GM21723 (cell line): ENCODE results near the gene MLST8.
"Not testable (repeated sequence)": the region's sequence is repeated elsewhere in the genome, so short reads cannot be mapped to it uniquely, and the experiment has no call there.

Source experiments
- ATAC-seq: cut with Tn5 transposase; IDR thresholded peaks from one replicate; pipeline ENCODE4 v1.9.1; 2021; ENCODE audit warnings: mild to moderate bottlenecking, moderate library complexity; ENCODE audit not compliant: unreplicated experiment

MLST8 gene

DNA sequence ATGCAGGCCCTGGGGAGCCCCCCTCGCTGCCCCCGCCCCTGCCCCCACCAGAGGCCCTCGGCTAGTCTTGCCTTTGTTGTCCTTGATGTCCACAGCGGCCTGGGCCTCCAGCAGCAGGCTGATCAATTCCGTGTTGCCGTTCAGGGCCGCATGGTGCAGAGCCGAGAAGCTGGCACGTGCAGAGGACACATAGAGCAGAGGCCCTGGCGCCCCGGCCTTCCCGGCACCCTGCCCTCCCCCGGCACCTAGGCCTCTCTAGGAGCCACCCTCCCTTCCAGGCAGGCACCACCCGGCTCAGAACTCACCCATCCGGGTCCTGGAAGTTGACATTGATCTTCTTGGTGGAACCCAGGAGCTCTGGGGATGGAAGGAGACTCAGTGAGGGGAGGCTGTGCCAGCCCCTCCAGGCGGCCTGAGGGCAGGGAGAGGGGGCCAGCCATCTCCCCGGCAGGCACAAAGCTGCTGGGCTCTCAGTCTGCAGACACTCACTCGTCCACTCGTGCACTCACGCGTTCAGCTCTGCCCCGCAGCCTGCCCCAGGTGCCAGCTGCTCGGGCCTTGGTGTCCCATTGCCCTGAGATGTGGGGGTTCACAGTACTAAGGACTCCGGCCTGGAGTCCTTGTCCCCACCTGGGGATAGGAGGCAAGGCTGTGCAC, 15.1 kb upstream of the MLST8 start:
- ATAC-seq = no peak

DNA sequence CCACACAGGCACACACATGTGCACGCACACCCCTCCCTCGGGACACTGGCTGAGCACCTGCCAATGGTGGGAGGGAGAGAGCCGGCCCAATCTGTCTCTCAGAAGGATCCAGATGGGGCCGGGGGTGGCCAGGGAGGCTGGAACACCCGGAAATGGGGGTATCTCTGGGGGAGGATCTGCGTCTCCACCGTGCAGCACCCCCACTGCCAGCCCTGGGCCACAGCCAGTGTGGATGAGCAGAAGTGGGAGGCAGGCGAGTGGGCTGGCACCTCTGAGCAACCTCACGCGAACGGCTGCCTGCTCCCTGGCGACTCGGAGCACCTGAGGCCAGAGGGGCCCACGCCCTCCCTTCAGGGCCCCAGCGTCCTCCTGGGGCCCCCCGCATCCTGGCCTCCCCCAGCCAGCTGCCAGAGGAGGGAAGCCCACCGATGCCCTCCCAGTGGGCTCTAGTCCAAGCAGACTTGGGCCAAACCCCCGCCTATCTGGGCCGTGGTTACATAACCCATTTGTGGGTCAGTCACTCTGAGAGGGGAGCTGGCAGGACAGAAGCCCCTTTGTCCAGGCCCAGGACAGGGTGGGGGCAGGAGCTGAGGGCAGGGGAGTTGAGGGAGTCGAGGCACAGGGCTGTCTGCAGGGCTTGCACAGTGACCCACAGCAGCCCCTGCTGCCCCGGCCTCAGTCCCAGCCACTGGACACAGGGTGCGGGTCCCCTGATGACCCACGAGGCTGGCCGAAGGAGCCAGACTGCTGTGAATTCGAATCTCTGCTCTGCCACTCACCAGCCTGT, 14.4 kb upstream of the MLST8 start:
- ATAC-seq = no peak

DNA sequence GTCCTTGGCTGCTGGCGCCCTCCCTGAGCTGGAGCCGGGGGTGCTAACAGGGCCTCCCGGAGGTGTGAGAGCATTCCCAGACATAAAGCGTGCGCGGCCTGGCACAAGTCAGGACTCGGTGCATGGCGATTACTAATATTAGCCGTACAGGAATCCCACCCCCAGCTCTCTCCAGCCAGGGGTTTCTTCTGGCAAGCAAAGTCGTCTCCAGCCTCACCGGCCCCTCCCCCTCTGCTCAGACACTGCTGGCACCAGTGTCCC, 13.9 kb upstream of the MLST8 start:
- no peak for ATAC-seq

DNA sequence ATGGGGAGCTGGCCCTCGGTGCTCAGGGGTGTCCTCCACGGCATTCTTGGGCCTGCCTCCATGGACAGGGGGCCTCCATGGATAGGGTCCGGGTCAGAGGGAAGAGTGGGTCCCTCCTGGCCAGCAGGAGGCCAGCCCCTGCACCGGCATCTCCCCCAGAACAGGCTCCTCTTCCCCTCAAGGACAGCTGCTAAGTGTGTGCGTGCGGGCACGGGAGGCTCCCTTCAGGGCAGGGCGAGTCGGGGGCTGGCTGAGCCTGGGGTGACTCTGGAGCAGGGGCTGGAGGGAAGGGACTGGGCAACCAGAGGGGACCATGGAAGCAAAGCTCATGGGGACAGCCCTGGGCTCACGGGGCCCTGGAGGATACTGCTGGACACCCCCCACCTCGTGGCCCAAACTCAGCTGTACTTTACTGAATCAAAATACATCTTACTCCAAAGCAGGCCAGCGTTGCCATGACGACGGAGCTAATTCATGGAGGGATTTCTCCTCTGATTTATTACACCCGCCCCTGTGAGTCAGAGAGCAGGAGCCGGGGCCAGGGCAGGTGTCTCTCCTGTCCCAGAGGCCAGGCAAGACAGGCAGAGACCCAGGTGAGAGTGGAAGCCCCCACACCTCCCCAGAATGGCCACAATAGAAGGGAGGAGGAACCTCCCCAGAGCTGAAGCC, 11.0 kb upstream of the MLST8 start:
- no peak for ATAC-seq

DNA sequence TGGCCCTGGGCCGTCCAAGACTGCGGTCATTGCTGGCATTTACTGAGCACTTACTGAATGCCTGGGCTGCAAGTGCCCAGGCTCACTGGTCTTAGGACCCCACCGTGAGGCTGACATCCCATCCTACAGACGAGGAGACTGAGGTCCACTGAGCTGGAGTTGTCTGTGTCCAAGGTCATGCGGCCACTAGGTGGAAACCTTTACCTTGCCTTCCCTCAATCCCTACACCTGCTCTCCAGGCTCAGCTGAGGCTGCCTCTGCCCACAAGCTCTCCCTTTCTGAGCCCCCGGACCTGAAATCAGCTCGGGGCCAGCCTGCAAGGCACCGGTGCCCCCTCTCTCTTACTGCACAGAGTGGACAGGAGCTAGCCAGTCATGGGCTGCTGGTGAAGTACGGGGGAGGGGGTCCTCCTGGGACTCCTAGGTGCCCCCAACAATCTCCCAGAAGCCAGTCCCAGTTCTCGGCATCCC, 10.4 kb upstream of the MLST8 start:
- ATAC-seq = no peak

DNA sequence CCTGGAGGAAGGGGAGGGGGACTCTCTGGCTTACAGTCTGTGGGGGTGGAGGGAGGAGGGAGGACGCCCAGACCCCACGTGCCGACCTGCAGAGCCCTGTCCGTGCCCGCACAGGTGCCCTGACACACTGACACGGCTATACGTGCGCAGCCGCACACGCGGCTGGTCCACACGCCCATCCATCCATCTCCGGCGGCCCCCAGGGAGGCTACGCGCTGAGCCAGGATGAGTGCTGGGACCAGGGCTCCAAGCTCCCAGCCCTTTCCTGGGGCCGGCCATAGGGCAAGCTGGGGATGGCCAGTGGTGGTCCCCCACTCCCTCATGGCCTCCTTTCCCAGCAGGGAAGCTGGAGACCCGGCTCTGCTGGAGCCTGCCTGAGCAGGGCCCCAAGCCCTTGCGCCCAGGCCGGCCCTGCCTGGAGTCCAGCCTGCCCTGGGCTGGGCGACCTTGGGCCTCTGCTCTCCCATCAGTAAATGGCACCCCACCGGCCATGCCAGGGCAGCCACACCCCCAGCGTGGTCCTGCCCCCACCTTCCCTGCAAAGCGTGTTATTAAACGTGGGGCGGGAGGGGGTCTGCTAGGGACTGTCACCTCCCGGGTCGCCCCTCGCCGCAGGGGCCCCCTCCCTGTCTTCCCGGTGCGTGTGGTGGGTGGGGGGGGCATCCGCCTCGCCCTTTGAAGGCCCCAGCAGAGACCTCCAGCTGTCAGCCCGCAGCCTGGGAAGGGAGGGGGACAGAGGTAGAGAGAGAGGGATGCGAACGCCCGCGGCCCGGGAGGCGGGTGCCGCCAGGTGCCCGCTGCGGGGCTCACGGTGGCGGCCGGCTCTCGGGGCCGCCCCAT, 9.7 kb upstream of the MLST8 start:
- ATAC-seq = no peak

DNA sequence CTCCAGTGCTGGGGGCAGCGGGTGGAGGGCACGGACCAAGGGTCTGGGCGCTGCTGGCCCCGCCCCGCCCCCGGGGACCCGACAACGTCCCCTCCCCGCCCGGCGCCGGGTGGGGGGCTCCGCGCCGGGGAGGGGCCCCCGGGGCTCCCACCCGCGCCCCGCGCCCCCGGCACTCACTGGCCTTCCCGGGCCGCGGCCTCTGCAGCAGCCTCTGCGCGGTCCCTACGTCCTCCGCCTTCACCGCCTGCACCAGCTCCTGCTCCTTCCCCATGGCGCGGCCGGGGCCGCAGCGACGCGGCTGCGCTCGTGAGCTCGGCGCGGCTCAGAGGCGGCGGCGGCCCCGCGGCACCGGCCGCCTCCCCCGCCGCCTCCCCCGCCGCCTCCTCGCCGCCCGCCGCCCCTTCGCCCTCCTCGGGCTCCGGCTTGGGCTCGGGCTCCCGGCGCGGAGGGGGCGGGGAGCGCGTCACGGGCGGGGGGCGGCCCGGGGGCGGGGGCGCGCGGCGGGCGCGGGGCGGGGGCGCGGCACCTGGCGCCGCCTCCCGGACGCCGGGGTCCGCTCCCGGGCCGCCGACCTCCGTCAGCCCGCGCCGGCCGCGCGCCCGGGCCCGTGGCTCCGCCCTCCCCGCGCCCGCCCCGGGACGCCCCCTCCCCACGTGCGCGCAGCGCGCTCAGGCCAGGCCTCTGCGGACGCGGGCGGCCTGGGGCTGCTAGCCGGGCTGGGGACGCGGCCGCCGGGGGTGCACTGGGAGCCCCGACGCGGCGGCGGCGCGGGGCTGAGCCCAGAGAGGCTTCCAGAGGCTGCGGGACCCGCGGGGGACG, 8.9 kb upstream of the MLST8 start, which contains the start of gene CASKIN1:
TSS of gene CASKIN1 (minus strand) at position 444 of the 819 bp plus-strand sequence. CDS start at position 271, 173 bp downstream.
- no peak for ATAC-seq

DNA sequence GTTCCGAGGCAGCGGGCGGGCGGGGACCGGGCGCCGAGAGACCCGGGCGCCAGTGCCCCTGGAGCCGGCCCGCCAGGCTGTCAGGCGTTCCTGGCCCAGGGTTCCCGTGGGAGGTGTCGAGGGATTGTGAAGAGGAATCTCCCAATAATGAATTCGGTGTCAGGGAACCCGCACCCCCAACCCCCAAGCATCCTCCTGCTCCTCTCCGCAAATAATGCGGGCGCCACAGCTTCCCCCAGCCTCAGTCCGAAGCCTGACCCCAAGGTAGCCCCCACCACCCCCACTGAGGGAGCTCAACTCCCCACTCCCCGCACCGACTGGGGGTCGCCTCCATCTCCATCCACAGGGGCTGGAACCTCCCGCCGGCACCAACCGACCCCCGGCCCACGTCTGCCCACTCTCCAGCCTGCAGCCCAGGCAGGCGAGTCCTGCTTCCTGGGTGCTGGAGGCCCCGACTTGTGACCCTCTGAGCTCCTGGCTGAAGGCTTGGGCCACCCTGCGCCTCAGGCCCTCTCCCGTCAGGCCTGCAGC, 8.2 kb upstream of the MLST8 start:
- ATAC-seq = no peak

DNA sequence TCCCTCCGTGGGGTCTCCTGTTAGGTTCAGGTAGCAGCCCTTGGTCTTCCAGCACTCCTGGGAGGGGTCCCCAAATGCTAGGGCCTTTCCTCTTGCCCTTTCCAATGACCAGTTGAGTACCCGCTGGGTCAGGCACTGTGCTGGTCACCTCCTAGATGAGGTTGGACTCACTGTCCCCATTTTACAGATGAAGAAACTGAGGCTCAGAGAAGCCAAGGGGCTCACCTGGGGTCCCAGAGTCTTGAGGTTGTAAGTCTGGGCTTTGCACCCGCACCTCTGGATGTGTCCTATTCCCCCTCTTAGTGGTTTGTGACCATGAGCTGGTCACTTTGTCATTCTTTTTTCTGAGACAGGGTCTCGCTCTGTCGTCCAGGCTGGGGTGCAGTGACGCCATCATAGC, 7.5 kb upstream of the MLST8 start:
- no peak for ATAC-seq

DNA sequence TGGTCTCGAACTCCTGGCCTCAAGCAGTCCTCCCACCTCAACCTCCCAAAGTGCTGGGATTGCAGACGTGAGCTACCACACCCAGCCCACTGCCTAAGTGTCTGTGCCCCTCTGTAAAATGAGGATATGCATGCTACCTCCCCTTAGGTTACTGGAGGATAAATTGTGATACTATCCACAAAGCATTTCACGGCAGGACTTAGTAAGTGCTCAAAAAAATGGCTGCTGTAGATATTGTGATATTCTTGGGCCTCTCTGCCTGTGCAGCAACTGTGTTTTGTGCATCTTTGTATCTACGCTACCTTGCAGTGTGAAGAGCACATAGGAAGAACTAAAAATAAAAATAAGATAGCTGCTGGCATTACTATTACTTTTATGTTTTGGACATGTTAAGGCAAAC, 7.0 kb upstream of the MLST8 start:
- no peak for ATAC-seq

DNA sequence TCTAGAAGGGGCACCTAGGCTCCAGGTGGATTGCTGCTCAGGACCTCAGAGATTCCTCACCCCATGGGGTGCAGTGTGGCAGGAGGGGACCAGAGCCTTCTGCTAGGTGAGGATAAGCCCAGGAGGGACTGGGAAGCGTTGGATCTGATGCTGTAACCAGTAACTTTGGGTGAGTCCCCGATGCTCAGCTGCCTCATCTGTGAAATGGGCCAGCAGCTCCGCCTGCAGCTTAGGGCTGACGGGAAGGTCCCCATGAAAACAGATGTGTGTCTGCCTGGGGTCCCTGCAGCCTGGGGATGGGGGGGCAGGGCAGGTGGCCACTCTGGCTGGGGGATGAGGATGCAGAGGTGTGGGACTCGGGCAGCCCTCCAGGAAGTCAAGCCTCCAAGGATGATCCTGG, 6.2 kb upstream of the MLST8 start:
- ATAC-seq = no peak

DNA sequence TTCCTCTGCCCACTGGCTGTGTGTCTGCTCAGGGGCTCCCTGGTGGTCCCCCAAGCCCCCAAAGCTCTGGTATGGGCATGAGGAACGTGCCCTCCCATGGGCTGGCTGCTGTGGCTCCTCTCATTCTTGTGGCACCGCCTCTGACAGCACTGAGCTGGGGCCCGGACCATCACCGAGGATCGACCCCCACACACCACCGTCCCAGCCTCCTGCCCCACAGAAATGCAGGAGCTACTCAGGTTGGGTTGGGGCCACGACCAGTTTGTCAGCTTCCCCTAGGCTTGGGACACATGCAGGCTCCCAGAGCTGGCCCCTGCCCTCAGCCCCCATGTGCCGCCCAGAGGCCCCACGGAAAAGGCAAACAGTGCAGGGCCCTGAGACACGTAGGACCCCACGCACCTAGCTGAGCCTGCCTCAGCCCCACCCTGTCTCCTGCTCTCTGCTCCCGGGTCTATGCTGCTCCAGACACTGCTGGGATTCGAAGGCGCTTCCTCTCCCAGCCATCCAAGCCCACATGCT, 5.6 kb upstream of the MLST8 start:
- ATAC-seq = no peak

DNA sequence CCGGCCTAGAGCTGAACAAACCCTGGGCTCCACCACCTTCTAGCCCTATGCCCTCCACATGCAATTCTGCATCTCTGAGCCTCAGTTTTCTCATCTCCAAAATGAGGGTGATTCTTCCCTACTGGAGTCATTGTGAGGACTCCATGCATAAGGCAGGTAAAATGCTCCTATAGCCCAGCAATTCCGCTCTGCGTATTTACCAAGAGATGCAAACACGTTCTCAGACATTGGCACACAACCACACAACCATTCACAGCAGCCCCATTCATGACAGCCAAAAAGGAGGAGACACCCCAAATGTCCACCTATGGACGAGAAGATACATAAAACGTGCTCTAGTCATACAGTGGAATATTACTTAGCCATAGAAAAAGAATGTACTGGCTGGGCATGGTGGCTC, 4.9 kb upstream of the MLST8 start:
- no peak for ATAC-seq

DNA sequence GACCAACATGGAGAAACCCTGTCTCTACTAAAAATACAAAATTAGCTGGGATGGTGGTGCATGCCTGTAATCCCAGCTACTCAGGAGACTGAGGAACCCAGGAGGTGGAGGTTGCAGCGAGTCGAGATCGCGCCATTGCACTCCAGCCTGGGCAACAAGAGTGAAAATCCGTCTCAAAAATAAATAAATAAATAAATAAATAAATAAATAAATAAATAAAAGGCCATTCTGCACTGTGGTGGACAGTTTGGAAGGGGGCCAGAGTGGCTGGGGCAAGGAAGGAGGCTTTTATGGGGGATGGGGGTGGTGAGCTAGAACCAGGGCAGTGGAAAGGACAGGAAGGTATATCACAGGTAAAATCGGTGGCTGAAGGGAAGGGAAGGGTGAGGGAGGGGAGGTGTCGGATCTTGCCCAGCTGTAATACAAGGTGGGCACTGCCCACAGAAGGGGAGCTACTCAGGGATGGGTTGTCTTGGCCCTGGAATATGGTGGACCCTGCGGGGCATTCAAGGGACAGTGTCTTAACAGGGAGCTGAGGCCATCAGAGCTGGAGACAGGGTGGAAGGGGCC, 2.0 kb upstream of the MLST8 start:
- not testable (repeated sequence) for ATAC-seq

DNA sequence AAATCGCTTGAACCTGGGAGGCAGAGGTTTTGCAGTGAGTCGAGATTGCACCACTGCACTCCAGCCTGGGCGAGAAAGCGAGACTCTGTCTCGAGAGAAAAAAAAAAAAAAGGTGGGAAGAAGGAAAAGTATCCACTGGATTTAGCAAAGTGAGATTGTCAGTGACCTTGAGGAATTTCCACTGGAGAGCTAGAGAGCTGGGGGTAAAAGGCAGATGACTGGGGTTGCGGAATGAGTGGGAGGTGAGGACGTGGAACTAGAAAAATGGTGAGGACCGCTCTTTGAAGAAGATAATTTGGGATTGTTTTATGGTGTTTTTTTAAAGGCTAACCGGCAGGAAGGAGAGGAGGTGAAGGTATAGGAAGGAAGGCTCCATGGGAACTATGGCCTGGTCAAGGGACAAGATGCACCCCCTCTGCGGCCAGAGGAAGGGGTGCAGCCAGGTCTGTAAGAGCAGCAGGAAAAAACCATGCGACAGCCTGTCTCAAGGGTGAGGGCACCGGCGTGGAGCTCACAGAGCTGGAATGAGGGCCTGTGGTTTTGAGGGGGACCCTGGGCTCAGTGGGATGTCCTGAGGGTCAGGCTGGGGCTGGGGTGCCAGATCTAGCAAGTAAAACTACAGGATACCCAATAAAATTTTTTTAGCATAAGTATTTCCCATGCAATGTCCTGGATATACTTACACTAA, 694 bp upstream of the MLST8 start:
- no peak for ATAC-seq

DNA sequence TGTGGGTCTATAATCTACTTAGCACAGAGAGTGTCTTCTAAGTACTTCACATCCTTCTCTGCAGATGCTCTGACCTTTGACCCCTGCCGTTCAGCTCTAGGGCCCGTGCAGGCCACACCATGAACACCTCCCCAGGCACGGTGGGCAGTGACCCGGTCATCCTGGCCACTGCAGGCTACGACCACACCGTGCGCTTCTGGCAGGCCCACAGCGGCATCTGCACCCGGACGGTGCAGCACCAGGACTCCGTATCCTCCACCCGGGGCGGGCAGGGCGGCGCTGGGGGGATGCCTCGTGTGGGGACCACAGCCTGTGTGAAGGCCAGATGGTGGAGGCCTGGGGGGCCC, 686 bp downstream of the MLST8 start:
- peak; percentile 16 for ATAC-seq

DNA sequence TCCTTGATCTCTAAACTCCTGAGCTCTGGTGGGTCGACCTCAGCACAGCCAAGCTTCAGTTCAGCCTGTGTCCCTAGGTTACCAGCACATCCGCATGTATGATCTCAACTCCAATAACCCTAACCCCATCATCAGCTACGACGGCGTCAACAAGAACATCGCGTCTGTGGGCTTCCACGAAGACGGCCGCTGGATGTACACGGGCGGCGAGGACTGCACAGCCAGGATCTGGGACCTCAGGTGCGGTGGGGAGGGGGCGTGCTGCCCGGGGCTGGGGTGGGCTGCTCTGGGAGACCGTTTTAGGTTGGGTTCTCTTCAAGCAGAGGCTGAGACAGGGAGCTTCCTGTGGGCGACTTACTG, 1.1 kb downstream of the MLST8 start:
- no peak for ATAC-seq

DNA sequence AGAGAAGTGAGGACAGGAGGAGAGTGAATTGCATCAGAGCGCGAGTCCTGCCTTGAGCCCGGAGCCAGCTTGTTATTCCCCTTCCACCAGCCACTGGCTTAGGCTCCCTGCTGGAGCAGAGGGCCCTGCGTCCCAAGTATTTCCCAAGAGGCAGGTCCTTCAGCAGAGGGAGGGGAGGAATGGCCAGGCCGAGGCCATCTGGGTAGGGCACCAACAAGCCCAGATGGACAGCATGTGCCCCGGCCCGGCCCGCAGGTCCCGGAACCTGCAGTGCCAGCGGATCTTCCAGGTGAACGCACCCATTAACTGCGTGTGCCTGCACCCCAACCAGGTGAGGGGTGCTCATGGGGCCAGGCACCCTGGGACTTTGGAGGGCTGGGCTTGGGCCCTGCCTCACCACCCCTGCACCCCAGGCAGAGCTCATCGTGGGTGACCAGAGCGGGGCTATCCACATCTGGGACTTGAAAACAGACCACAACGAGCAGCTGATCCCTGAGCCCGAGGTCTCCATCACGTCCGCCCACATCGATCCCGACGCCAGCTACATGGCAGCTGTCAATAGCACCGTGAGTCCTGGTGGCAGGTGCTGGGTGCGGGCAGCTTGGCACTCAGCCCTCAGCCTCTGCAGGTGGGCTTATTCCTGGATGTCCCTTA, 1.7 kb downstream of the MLST8 start:
- ATAC-seq = no peak

DNA sequence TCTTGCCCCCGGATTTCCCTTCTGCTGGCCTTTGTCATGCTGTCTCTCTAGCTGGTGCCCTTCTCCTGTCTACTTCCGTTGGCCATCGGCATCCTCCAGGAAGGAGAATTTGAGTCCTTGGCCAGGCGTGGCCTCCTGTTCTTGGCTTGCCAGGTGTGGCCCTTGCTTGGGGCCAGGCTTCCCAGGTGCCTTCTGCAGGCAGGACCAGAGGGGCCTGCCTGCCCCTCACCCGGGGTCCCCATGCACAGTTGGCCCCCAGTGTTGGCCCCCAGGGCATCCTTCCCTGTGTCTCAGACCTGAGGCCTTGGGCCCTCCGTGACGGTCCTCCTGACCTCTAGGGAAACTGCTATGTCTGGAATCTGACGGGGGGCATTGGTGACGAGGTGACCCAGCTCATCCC, 2.6 kb downstream of the MLST8 start:
- ATAC-seq = no peak
